ENCODE measurements around the gene DPEP2. TPM values are rescaled to one million over a fixed set of nuclear protein-coding genes. Genes with fewer than 3 reads are reported as not detected.
A peak's percentile ranks its signal among the peaks of the same experiment; 100 is the strongest.

DPEP2 gene
- total and polyA plus RNA-seq, 2 of the 4 experiments (the other 2 are of a cell fraction), result not detected

- Histone ChIP-seq H2AK5ac (ENCODE audit: low read depth, low read length) (no peak overlapping the region; the same call in 1 of the 2 replicates), H4K5ac (ENCODE audit: low read depth, low read length) (0 out of 2 replicates have a peak overlapping the region, but pooled peaks have one; percentile 13), H3K4me2 (ENCODE audit: low read depth, low read length) (no peak overlapping the region), H2AK9ac (replicated peaks; ENCODE audit: low read depth, low read length, poor library complexity) (no peak overlapping the region), H3K27ac (ENCODE audit: insufficient read depth, low read length) (no peak overlapping the region), H4K91ac (ENCODE audit: insufficient read depth, low read depth, low read length) (peak overlapping the region; percentile 8; the same call in 1 of the 2 replicates), H3K9me3 (ENCODE audit: control insufficient read depth, insufficient read depth, low read length) (no peaks in the 10 kb centered on the region), H2BK15ac (ENCODE audit: low read depth, low read length) (0 out of 3 replicates have a peak overlapping the region, but pooled peaks have one; percentile 14), H3K9me1 (ENCODE audit: insufficient read depth, low read length) (peaks cover 14% of the 10 kb centered on the region), H4K20me1 (ENCODE audit: insufficient read depth, low read length) (no peaks in the 10 kb centered on the region), H3K4me3 (ENCODE audit: insufficient read depth, low read depth, low read length) (no peak overlapping the region), H2AFZ (replicated peaks; ENCODE audit: low read length, poor library complexity) (peak overlapping the region; percentile 63), H3K27me3 (ENCODE audit: control insufficient read depth, insufficient read depth, low read length) (no peaks in the 10 kb centered on the region), H3K23ac (ENCODE audit: low read depth, low read length) (peak overlapping the region; percentile 23), H3K79me1 (ENCODE audit: low read depth in 1 of 2, low read length in 2 of 2) (no peaks in the 10 kb centered on the region), H4K8ac (ENCODE audit: low read depth in 2 of 2, low read length in 2 of 2) (peak overlapping the region; percentile 11 to 26; a peak in 2 of 4 replicates), H3K18ac (ENCODE audit: low read depth, low read length) (no peak overlapping the region), H3K9ac (ENCODE audit: low read depth, low read length) (0 out of 2 replicates have a peak overlapping the region, but pooled peaks have one; percentile 19), H3K4ac (ENCODE audit: low read depth, low read length) (peak overlapping the region; percentile 46; the same call in 1 of the 2 replicates), H2BK5ac (ENCODE audit: low read depth, low read length, poor library complexity, severe bottlenecking) (no peak overlapping the region), H3K4me1 (ENCODE audit: control insufficient read depth, insufficient read depth, low read length) (peaks cover 5% of the 10 kb centered on the region), H2BK120ac (ENCODE audit: low read depth, low read length) (peak overlapping the region; percentile 6; the same call in 1 of the 2 replicates), H2BK20ac (ENCODE audit: low read depth, low read length) (peak overlapping the region; percentile 18; the same call in 1 of the 2 replicates), H3K14ac (replicated peaks; ENCODE audit: low read depth, low read length) (peak overlapping the region; percentile 52; the same call in 1 of the 2 replicates), H3K56ac (ENCODE audit: extremely low read depth, insufficient read depth, low read length) (no peak overlapping the region), H3K36me3 (ENCODE audit: control insufficient read depth, insufficient read depth, low read length) (no peaks in the 10 kb centered on the region)
- CTCF ChIA-PET, result no interaction called here
- DNase-seq (no peak), ATAC-seq (ENCODE audit: low read depth) (no peak)
- POLR2A ChIA-PET (ENCODE audit: unreplicated experiment), result no interaction called here
- in situ Hi-C loops (cut with MboI; ENCODE audit: low sequenced_read_pairs), result no loop called here
- intact Hi-C loops (cut with micrococcal nuclease), result no loop called here
- no peak for TF ChIP-seq CTCF (conservative IDR thresholded peaks at IDR 0.05; ENCODE audit: low read depth, low read length)
- TF ChIP-seq SMC3 (IDR thresholded peaks at IDR 0.05; ENCODE audit: low read depth, low read length), result no peak
- TF ChIP-seq BHLHE40 (IDR thresholded peaks at IDR 0.05; ENCODE audit: low read depth, low read length), result no peak
- no peak for TF ChIP-seq RCOR1 (IDR thresholded peaks at IDR 0.05; ENCODE audit: insufficient replicate concordance, low read length)
- TF ChIP-seq ELK1 (IDR thresholded peaks at IDR 0.05; ENCODE audit: borderline replicate concordance, low read depth, low read length), result no peak
- TF ChIP-seq POLR2A (IDR thresholded peaks at IDR 0.05; ENCODE audit: low read depth, low read length), result no peak
- no peak for TF ChIP-seq NFE2L2 (IDR thresholded peaks at IDR 0.05; ENCODE audit: low read depth, low read length)
- TF ChIP-seq MAFK (IDR thresholded peaks at IDR 0.05; ENCODE audit: low read depth, low read length), result no peak
- no CpG with 5 or more reads among the region's 2 CpGs for WGBS, 2 experiments (ENCODE audit: extremely low coverage in 2 of 2, insufficient read length in 1 of 2)
- dilution Hi-C loops (cut with HindIII; ENCODE audit: low sequenced_read_pairs, unreplicated experiment), result no loop called here
- no TSS peak for BruUV-seq (replicated peaks)
These were observed 701 bp upstream of the DPEP2 start for GRCh38 chr16:67999985-68000384.

Measured in IMR-90 (cell line).